Naive thymus-derived CD4-positive, alpha-beta T cell (primary cell): ENCODE results near the gene TMX2. TPM values are rescaled to one million over a fixed set of nuclear protein-coding genes. Genes with fewer than 3 reads are reported as not detected.

Experiments used
- ATAC-seq: fragments of 150-1000 bp; cut with Tn5 transposase; 2 replicates; pipeline ENCODE4 v1.10.0; 2021; ENCODE audit warnings: mild to moderate bottlenecking, moderate library complexity
- CTCF ChIA-PET: fragments of 350-600 bp; sonication (Branson Sonifier 250); formaldehyde crosslinking; loops from one replicate; lab custom pipeline; 2021; ENCODE audit warnings: antibody characterized with exemption; lab: Charles Lee
- POLR2A ChIA-PET: fragments of 350-600 bp; sonication (Branson Sonifier 250); formaldehyde crosslinking; loops from one replicate; lab custom pipeline; 2021; ENCODE audit warnings: antibody characterized with exemption, inconsistent platforms; lab: Charles Lee
- DNase-seq, 9 donors: peaks; one replicate each; pipeline versions ENCODE4 v3.0.0 to v3.0.0-alpha.2; 2020 to 2022; ENCODE audit warnings: mixed read lengths in 1 of 9
- H3K27ac ChIP-seq: one replicate; pipeline ENCODE4 v1.7.0; 2013; ENCODE audit warnings: mild to moderate bottlenecking, low read depth, low read length, moderate library complexity
- H3K27me3 ChIP-seq, 2 donors: one replicate each; pipeline ENCODE4 v1.7.0; 2013; ENCODE audit warnings: low read length in 2 of 2, mild to moderate bottlenecking in 2 of 2, moderate library complexity in 2 of 2; ENCODE audit not compliant: control insufficient read depth in 2 of 2, insufficient read depth in 2 of 2
- H3K36me3 ChIP-seq, 3 experiments: 1 replicate in 2 of 3; 2 replicates in 1 of 3; pipeline ENCODE4 v1.7.0; 2013; ENCODE audit warnings: low read length in 3 of 3, mild to moderate bottlenecking in 3 of 3, moderate library complexity in 1 of 3; ENCODE audit not compliant: insufficient read depth in 3 of 3, control insufficient read depth in 2 of 3
- H3K4me1 ChIP-seq, 2 donors: one replicate each; pipeline ENCODE4 v1.7.0; 2013; ENCODE audit warnings: low read length in 2 of 2, mild to moderate bottlenecking in 2 of 2, moderate library complexity in 1 of 2; ENCODE audit not compliant: control insufficient read depth in 2 of 2, insufficient read depth in 2 of 2
- H3K4me3 ChIP-seq: 2 replicates; pipeline ENCODE4 v1.7.0; 2013; ENCODE audit warnings: mild to moderate bottlenecking, low read length
- H3K9me3 ChIP-seq, 3 experiments: 1 replicate in 2 of 3; 2 replicates in 1 of 3; pipeline ENCODE4 v1.7.0; 2013; ENCODE audit warnings: low read length in 3 of 3; ENCODE audit not compliant: control insufficient read depth in 2 of 3
- H3K27ac Mint-ChIP-seq, 9 donors: one replicate each; pipeline ENCODE4 v1.8.0; 2020 to 2022; ENCODE audit warnings: mixed read lengths in 9 of 9, mild to moderate bottlenecking in 8 of 9, moderate library complexity in 5 of 9, inconsistent platforms in 2 of 9
- H3K27me3 Mint-ChIP-seq, 5 donors: one replicate each; pipeline ENCODE4 v1.8.0; 2021 to 2022; ENCODE audit warnings: mixed read lengths in 5 of 5, mild to moderate bottlenecking in 1 of 5
- H3K36me3 Mint-ChIP-seq, 5 donors: one replicate each; pipeline ENCODE4 v1.8.0; 2020 to 2022; ENCODE audit warnings: mixed read lengths in 5 of 5, mild to moderate bottlenecking in 3 of 5, inconsistent platforms in 1 of 5
- H3K4me1 Mint-ChIP-seq, 7 donors: one replicate each; pipeline ENCODE4 v1.8.0; 2020 to 2022; ENCODE audit warnings: mixed read lengths in 7 of 7, mild to moderate bottlenecking in 3 of 7, inconsistent platforms in 1 of 7
- H3K4me3 Mint-ChIP-seq, 10 donors: one replicate each; pipeline ENCODE4 v1.8.0; 2020 to 2022; ENCODE audit warnings: mild to moderate bottlenecking in 10 of 10, mixed read lengths in 10 of 10, moderate library complexity in 6 of 10, inconsistent platforms in 2 of 10
- H3K9me3 Mint-ChIP-seq, 11 donors: one replicate each; pipeline ENCODE4 v1.8.0; 2020 to 2022; ENCODE audit warnings: mixed read lengths in 11 of 11, mild to moderate bottlenecking in 4 of 11, inconsistent platforms in 1 of 11, moderate library complexity in 1 of 11
- intact Hi-C, 2 donors: fragments of 100-400 bp; cut with micrococcal nuclease; formaldehyde crosslinking; loops; one replicate each; pipeline ENCODE4 v1.15.1; 2023
- polyA plus RNA-seq, 2 donors: library from polyadenylated mRNA; unstranded; fragments of 300-500 nt; fragmentation: Illumina TruSeq; gene quantifications; one replicate each; pipeline ENCODE4 v1.2.3, GENCODE V29; 2021
- total RNA-seq, 6 experiments: library from RNA in 5 of 6; stranded (reverse) in 5 of 6; gene quantifications; 1 replicate in 5 of 6; 2 replicates in 1 of 6; pipeline ENCODE4 v1.2.3 and lab custom pipeline; 2021 to 2026

The TMX2 gene
- total and polyA plus RNA-seq, 7 experiments from 2014 or later, result 43.0 to 91.2 (median 66.9) TPM

DNA sequence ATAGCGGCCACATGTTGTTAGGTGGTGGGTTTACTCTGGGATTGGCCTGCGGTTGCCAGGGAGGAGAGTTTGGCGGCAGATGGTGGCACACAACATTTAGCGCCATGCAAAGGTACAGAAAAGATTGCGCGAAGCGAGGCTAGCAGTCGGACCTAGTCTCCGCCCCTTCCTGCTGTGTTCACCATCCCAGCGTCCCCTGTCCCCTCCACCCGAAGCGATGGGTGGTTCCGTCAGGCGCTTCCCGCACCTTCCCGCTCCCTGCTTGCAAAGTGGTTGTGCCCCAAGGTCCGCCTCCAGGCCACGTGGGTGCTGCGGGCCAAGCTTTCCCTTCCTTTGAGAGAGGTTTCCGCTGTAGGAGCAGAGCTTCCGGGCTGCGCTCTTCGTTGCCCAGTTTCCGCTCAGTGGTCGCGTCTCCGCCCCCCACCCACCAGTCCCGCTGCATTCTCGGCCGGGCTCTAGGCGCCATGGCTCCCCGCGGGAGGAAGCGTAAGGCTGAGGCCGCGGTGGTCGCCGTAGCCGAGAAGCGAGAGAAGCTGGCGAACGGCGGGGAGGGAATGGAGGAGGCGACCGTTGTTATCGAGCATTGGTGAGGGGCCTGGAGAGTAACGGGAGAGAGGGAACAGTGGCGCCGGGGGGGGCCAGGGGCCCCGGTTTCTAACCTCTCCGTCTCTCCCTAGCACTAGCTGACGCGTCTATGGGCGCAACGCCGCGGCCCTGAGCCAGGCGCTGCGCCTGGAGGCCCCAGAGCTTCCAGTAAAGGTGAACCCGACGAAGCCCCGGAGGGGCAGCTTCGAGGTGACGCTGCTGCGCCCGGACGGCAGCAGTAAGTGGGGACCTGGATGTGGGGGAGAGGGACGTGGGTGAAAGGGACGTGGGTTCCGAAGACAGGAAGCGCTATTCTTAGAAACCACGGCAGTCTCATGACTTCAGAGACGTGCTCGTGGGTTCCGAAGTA is 29.0 kb downstream of the TMX2 start, which contains the start of gene SELENOH:
Gene SELENOH (plus strand): TSS at position 360 of the 955 bp plus-strand sequence. CDS start 105 bp downstream, at position 465.
- ATAC-seq (peak; percentile 94), DNase-seq (peak; percentile 75 to 96 (median 91))
- Histone ChIP-seq H3K27ac (peak within 1 kb of the TSS; percentile 93), H3K4me3 (peak within 1 kb of the TSS; percentile 86), H3K9me3 (no peaks in the 10 kb centered on the region), H3K27me3 (no peaks in the 10 kb centered on the region), H3K4me1 (peaks cover 16 to 23% of the 10 kb centered on the region in 2 donors), H3K36me3 (peaks cover 0 to 56% (median 5%) of the 10 kb centered on the region in 3 experiments)
- Mint-ChIP-seq H3K27ac (peak within 1 kb of the TSS; percentile 97 to 100 (median 98)), H3K4me1 (peaks cover 12 to 50% (median 41%) of the 10 kb centered on the region in 7 donors), H3K36me3 (peaks cover 4 to 42% (median 18%) of the 10 kb centered on the region in 5 donors), H3K27me3 (no peaks in the 10 kb centered on the region), H3K9me3 (peaks cover 0 to 4% (median 0%) of the 10 kb centered on the region in 11 donors), H3K4me3 (peak within 1 kb of the TSS; percentile 90 to 100 (median 99))
- ChIA-PET POLR2A (interaction anchor here (0.6 to 4.0 kb wide), 30 partner anchors 10 to 902 kb away, joined by 3 to 26 read pairs (median 4); partner anchors contain the start of genes BTBD18, LPXN, MED19 and SSRP1), CTCF (interaction anchor here (2.2 kb wide), 1 partner anchor 59 kb away, joined by 16 read pairs; no protein-coding TSS in a partner anchor)
- intact Hi-C loops, result loop anchor here (1.0 to 10.0 kb wide), 14 partner anchors 29 to 1313 kb away; partner anchors contain the start of genes CLP1 (in 2 of the 2), MED19 (in 2 of the 2), SSRP1 (in 2 of the 2) and TIMM10 (in 2 of the 2)

DNA sequence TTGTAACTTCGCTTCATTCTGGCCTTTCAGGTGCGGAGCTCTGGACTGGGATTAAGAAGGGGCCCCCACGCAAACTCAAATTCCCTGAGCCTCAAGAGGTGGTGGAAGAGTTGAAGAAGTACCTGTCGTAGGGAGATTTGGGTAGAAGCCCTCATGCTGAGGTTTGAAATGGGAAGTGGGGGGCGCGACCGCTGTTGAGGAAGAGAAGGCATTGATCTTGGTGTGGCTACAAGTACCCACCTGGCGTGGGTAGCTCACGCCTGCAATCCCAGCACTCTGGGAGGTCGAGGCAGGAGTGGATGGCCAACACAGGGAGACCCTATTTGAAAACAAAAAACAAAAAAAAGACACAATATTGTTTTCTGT is 29.7 kb downstream of the TMX2 start:
- DNase-seq (no peak), ATAC-seq (no peak)
- Histone ChIP-seq H3K4me1 (peaks cover 16 to 23% of the 10 kb centered on the region in 2 donors), H3K36me3 (peaks cover 0 to 56% (median 5%) of the 10 kb centered on the region in 3 experiments), H3K27ac (peak overlapping the region; percentile 93), H3K27me3 (no peaks in the 10 kb centered on the region), H3K9me3 (no peaks in the 10 kb centered on the region), H3K4me3 (peak overlapping the region; percentile 86)
- peaks cover 12 to 54% (median 47%) of the 10 kb centered on the region in 7 donors for H3K4me1 Mint-ChIP-seq
- peaks cover 0 to 4% (median 0%) of the 10 kb centered on the region in 11 donors for H3K9me3 Mint-ChIP-seq
- peak overlapping the region; percentile 90 to 100 (median 99) for H3K4me3 Mint-ChIP-seq
- CTCF ChIA-PET, result interaction anchor here (2.2 kb wide), 1 partner anchor 58 kb away, joined by 16 read pairs; no protein-coding TSS in a partner anchor
- intact Hi-C loops, result loop anchor here in 1 of 2 donors (10.0 kb wide), 1 partner anchor 1313 kb away; no protein-coding TSS in a partner anchor
- peaks cover 4 to 45% (median 18%) of the 10 kb centered on the region in 5 donors for H3K36me3 Mint-ChIP-seq
- H3K27me3 Mint-ChIP-seq, result no peaks in the 10 kb centered on the region
- POLR2A ChIA-PET, result interaction anchor here (0.6 to 4.0 kb wide), 25 partner anchors 10 to 901 kb away, joined by 3 to 26 read pairs (median 5); partner anchors contain the start of genes BTBD18, LPXN, MED19 and SSRP1
- H3K27ac Mint-ChIP-seq, result peak overlapping the region; percentile 97 to 100 (median 98)

DNA sequence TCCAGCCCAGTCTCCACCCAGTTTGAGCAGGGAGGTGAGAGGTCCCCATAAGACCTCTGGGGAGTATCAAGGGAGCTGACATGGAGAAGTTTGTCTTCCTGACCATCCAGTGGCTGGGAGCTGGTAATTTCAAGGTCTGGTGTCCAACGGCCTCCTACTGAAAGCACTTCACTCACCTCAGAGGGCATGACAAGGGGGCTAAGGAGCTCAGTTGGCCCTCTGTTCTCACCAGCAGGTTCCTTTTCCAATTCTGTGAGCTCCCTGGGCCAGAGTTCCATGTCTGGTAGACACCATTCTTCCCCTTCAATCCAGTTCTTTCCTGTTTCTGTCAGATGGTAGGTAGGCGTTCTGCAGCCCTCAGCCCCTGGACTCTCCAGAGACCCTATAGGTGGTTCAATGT is 32.0 kb downstream of the TMX2 start:
- Histone ChIP-seq H3K9me3 (no peaks in the 10 kb centered on the region), H3K27ac (peak overlapping the region; percentile 31), H3K4me1 (peaks cover 16 to 23% of the 10 kb centered on the region in 2 donors), H3K27me3 (no peaks in the 10 kb centered on the region), H3K36me3 (peaks cover 0 to 41% (median 5%) of the 10 kb centered on the region in 3 experiments), H3K4me3 (no peak overlapping the region)
- H3K27me3 Mint-ChIP-seq, result no peaks in the 10 kb centered on the region
- peak overlapping the region in 8 of 10 donors; percentile 31 to 70 (median 52) for H3K4me3 Mint-ChIP-seq
- peak overlapping the region; percentile 3 to 97 (median 60) for H3K27ac Mint-ChIP-seq
- DNase-seq (no peak), ATAC-seq (no peak)
- ChIA-PET CTCF (interaction anchor here (1.1 to 2.5 kb wide), 2 partner anchors 12 to 56 kb away, joined by 5 to 12 read pairs; no protein-coding TSS in a partner anchor), POLR2A (interaction anchor here (0.7 to 4.0 kb wide), 3 partner anchors 12 to 56 kb away, joined by 3 to 26 read pairs (median 4); no protein-coding TSS in a partner anchor)
- peaks cover 4 to 37% (median 18%) of the 10 kb centered on the region in 5 donors for H3K36me3 Mint-ChIP-seq
- H3K4me1 Mint-ChIP-seq, result peaks cover 12 to 62% (median 55%) of the 10 kb centered on the region in 7 donors
- H3K9me3 Mint-ChIP-seq, result peaks cover 0 to 4% (median 0%) of the 10 kb centered on the region in 11 donors
- intact Hi-C loops, result loop anchor here in 1 of 2 donors (10.0 kb wide), 1 partner anchor 1310 kb away; no protein-coding TSS in a partner anchor

DNA sequence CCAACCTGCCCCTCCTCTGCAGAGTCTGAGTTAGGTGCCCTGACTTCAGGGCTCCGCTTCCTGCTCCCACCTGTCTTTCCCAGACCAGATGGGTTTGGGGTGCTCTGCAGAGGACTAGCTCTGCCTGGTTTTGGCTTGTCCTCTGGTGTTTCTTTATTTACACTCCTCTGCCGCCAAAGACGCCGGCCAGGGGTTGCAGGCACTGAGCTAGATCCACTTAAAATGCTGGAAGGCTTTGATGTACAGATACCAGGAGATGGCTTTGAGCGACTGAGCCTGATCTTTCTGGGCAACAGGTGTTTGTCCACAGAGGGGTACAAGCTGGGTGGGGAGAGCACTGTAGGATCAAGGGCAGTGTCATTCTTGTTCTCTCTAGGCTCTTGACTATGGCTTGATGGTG is 32.8 kb downstream of the TMX2 start:
- Histone ChIP-seq H3K4me1 (peaks cover 16 to 23% of the 10 kb centered on the region in 2 donors), H3K27me3 (no peaks in the 10 kb centered on the region), H3K36me3 (peaks cover 0 to 42% (median 5%) of the 10 kb centered on the region in 3 experiments), H3K27ac (no peak overlapping the region), H3K9me3 (no peaks in the 10 kb centered on the region), H3K4me3 (no peak overlapping the region)
- peaks cover 4 to 37% (median 18%) of the 10 kb centered on the region in 5 donors for H3K36me3 Mint-ChIP-seq
- CTCF ChIA-PET, result interaction anchor here (2.5 kb wide), 1 partner anchor 55 kb away, joined by 12 read pairs; no protein-coding TSS in a partner anchor
- DNase-seq, result no peak
- peak overlapping the region in 2 of 10 donors; percentile 7 to 33 for H3K4me3 Mint-ChIP-seq
- H3K27ac Mint-ChIP-seq, result peak overlapping the region; percentile 0 to 97 (median 65)
- no peak for ATAC-seq
- peaks cover 0 to 4% (median 0%) of the 10 kb centered on the region in 11 donors for H3K9me3 Mint-ChIP-seq
- POLR2A ChIA-PET, result interaction anchor here (0.6 to 1.0 kb wide), 2 partner anchors 62 to 92 kb away, joined by 3 to 4 read pairs; no protein-coding TSS in a partner anchor
- H3K4me1 Mint-ChIP-seq, result peaks cover 12 to 62% (median 55%) of the 10 kb centered on the region in 7 donors
- H3K27me3 Mint-ChIP-seq, result no peaks in the 10 kb centered on the region
- intact Hi-C loops, result loop anchor here in 1 of 2 donors (10.0 kb wide), 1 partner anchor 1310 kb away; no protein-coding TSS in a partner anchor

DNA sequence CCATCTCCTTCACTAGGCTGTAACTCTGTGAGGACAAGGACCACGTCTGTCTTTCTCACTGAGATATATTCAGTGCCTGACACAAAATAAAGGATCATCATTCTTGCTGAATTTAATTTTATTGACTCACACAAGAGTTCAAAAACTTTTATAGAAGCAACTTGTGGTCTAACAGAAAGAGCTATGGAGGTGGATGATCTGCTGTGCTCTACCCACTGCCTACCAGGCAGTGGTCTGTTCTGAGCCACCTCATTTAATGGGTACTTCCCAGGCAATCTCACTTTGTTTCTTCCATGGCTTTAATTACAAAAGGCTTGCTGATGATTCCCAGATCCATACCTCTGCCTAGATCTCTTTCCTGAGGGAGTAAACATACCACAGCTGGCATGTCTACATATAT is 34.5 kb downstream of the TMX2 start:
- no peak overlapping the region for H3K4me3 Mint-ChIP-seq
- no peaks in the 10 kb centered on the region for H3K27me3 Mint-ChIP-seq
- intact Hi-C loops, result loop anchor here in 1 of 2 donors (10.0 kb wide), 1 partner anchor 1308 kb away; no protein-coding TSS in a partner anchor
- peaks cover 14 to 57% (median 47%) of the 10 kb centered on the region in 7 donors for H3K4me1 Mint-ChIP-seq
- ChIA-PET POLR2A (interaction anchor here (0.6 kb wide), 1 partner anchor 46 kb away, joined by 4 read pairs; no protein-coding TSS in a partner anchor), CTCF (interaction anchor here (2.3 kb wide), 1 partner anchor 54 kb away, joined by 14 read pairs; no protein-coding TSS in a partner anchor)
- H3K9me3 Mint-ChIP-seq, result peaks cover 0 to 2% (median 0%) of the 10 kb centered on the region in 11 donors
- H3K27ac ChIP-seq, result no peak overlapping the region
- H3K27ac Mint-ChIP-seq, result peak overlapping the region; percentile 25 to 87 (median 73)
- ATAC-seq (no peak), DNase-seq (no peak)
- H3K9me3 ChIP-seq, result no peaks in the 10 kb centered on the region
- no peaks in the 10 kb centered on the region for H3K27me3 ChIP-seq
- H3K4me1 ChIP-seq, result peaks cover 11 to 20% of the 10 kb centered on the region in 2 donors
- peaks cover 0 to 36% (median 5%) of the 10 kb centered on the region in 3 experiments for H3K36me3 ChIP-seq
- H3K4me3 ChIP-seq, result no peak overlapping the region
- H3K36me3 Mint-ChIP-seq, result peaks cover 2 to 40% (median 15%) of the 10 kb centered on the region in 5 donors
